K562 (cell line): ENCODE results near the gene NXT1. TPM values are rescaled to one million over a fixed set of nuclear protein-coding genes. Genes with fewer than 3 reads are reported as not detected.

Experiments used
- CBFA2T3 ChIP-seq: fragments of 450-650 bp; IDR thresholded peaks from 2 replicates; pipeline ENCODE4 v1.6.1; 2017
- CREM ChIP-seq: IDR thresholded peaks from 2 replicates; pipeline ENCODE4 v1.6.1; 2014; ENCODE audit warnings: antibody characterized with exemption, low read depth
- EGR1 ChIP-seq: fragments of 450-650 bp; conservative IDR thresholded peaks from 2 replicates; pipeline ENCODE4 v1.6.1; 2017; ENCODE audit warnings: mild to moderate bottlenecking
- EP300 ChIP-seq: IDR thresholded peaks from 2 replicates; pipeline ENCODE4 v1.6.1; 2012; ENCODE audit warnings: low read length, improper control_type of control experiment
- FOSL1 ChIP-seq: fragments of 200-800 bp; sonication (Bioruptor generic); conservative IDR thresholded peaks from 2 replicates; pipeline ENCODE4 v1.6.1; 2016; ENCODE audit warnings: missing genetic modification characterization, missing compliant biosample characterization
- FOXK2 ChIP-seq, 2 experiments: fragments of 450-650 bp; IDR thresholded peaks in 1 of 2; conservative IDR thresholded peaks in 1 of 2; 2 replicates each; pipeline ENCODE4 v1.6.1; 2016; ENCODE audit warnings: low read depth in 2 of 2, mild to moderate bottlenecking in 1 of 2
- GATA2 ChIP-seq: sonication (generic); formaldehyde crosslinking; IDR thresholded peaks from 2 replicates; pipeline ENCODE4 v1.4.0; 2020; ENCODE audit warnings: mild to moderate bottlenecking, missing genetic modification reagents
- HDAC1 ChIP-seq, 2 experiments: fragments of 450-650 bp; IDR thresholded peaks; 2 replicates each; pipeline ENCODE4 v1.6.1; 2016 to 2017; ENCODE audit warnings: inconsistent platforms in 1 of 2, mild to moderate bottlenecking in 1 of 2, moderate library complexity in 1 of 2
- HLTF ChIP-seq: fragments of 450-650 bp; IDR thresholded peaks from 2 replicates; pipeline ENCODE4 v1.6.1; 2016
- ILK ChIP-seq: fragments of 450-650 bp; IDR thresholded peaks from 2 replicates; pipeline ENCODE4 v1.6.1; 2016; ENCODE audit warnings: missing genetic modification characterization, low read depth, mild to moderate bottlenecking, missing compliant biosample characterization, moderate library complexity, borderline replicate concordance
- MBD2 ChIP-seq: sonication (generic); IDR thresholded peaks from 2 replicates; pipeline ENCODE4 v1.6.1; 2016; ENCODE audit warnings: low read depth, borderline replicate concordance
- MECOM ChIP-seq: fragments of 250-450 bp; sonication (Bioruptor Pico); IDR thresholded peaks from 2 replicates; pipeline ENCODE4 v1.8.0; 2022; ENCODE audit warnings: inconsistent platforms
- NFATC3 ChIP-seq: fragments of 450-650 bp; IDR thresholded peaks from 2 replicates; pipeline ENCODE4 v1.6.1; 2017; ENCODE audit warnings: mild to moderate bottlenecking
- NFIC ChIP-seq: fragments of 450-650 bp; IDR thresholded peaks from 2 replicates; pipeline ENCODE4 v1.6.1; 2017; ENCODE audit warnings: mild to moderate bottlenecking, inconsistent platforms
- NR2C2 ChIP-seq, 2 experiments: fragments of 200-800 bp in 1 of 2; sonication (Bioruptor generic) in 1 of 2; sonication (generic) in 1 of 2; formaldehyde crosslinking in 1 of 2; IDR thresholded peaks; 2 replicates each; pipeline versions ENCODE4 v1.6.1 to v1.8.0; 2016 to 2022; ENCODE audit warnings: mild to moderate bottlenecking in 1 of 2, missing compliant biosample characterization in 1 of 2, missing genetic modification characterization in 1 of 2, missing genetic modification reagents in 1 of 2
- POLR2AphosphoS2 ChIP-seq: IDR thresholded peaks from 2 replicates; pipeline ENCODE4 v1.6.1; 2012; ENCODE audit warnings: low read length, improper control_type of control experiment
- RFX7 ChIP-seq: fragments of 250-450 bp; sonication (Bioruptor Pico); IDR thresholded peaks from 2 replicates; pipeline ENCODE4 v1.5.1; 2021; ENCODE audit warnings: mild to moderate bottlenecking
- SAP30 ChIP-seq: fragments of 200-600 bp; sonication (generic); IDR thresholded peaks from 2 replicates; pipeline ENCODE4 v1.6.1; 2012; ENCODE audit warnings: borderline replicate concordance, low read depth, mild to moderate bottlenecking, moderate library complexity, low read length, control low read depth, inconsistent platforms; ENCODE audit not compliant: insufficient read depth, poor library complexity, severe bottlenecking
- SMARCA5 ChIP-seq: fragments of 450-650 bp; IDR thresholded peaks from 2 replicates; pipeline ENCODE4 v1.6.1; 2016
- STAT5A ChIP-seq: IDR thresholded peaks from 2 replicates; pipeline ENCODE4 v1.6.1; 2012; ENCODE audit warnings: low read length, inconsistent platforms, borderline replicate concordance
- TEAD4 ChIP-seq, 2 experiments: sonication (generic) in 1 of 2; formaldehyde crosslinking in 1 of 2; IDR thresholded peaks; 2 replicates each; pipeline versions ENCODE4 v1.6.1 to v1.8.0; 2012 to 2022; ENCODE audit warnings: borderline replicate concordance in 1 of 2, inconsistent platforms in 1 of 2, low read length in 1 of 2, mild to moderate bottlenecking in 1 of 2, missing genetic modification reagents in 1 of 2
- THAP12 ChIP-seq: fragments of 250-450 bp; sonication (Bioruptor Pico); IDR thresholded peaks from 2 replicates; pipeline ENCODE4 v1.9.0; 2021; ENCODE audit warnings: mild to moderate bottlenecking, inconsistent platforms
- U2AF2 ChIP-seq: fragments of 200-400 bp; formaldehyde crosslinking; optimal IDR thresholded peaks from 2 replicates; pipeline ENCODE3; 2017; ENCODE audit warnings: low read depth, mild to moderate bottlenecking, low read length
- YBX1 ChIP-seq: fragments of 450-650 bp; IDR thresholded peaks from 2 replicates; pipeline ENCODE4 v1.7.1; 2016; ENCODE audit warnings: mild to moderate bottlenecking
- ZNF354B ChIP-seq: fragments of 250-450 bp; sonication (Bioruptor Pico); IDR thresholded peaks from 2 replicates; pipeline ENCODE4 v1.4.0; 2020
- ZNF584 ChIP-seq: fragments of 200-800 bp; sonication (Bioruptor generic); IDR thresholded peaks from 2 replicates; pipeline ENCODE4 v1.6.1; 2016; ENCODE audit warnings: low read depth, mild to moderate bottlenecking, missing genetic modification characterization, missing compliant biosample characterization
- ZNF740 ChIP-seq, 3 experiments: fragments of 200-800 bp in 1 of 3; sonication (Bioruptor generic) in 1 of 3; sonication (generic) in 1 of 3; formaldehyde crosslinking in 1 of 3; IDR thresholded peaks; 2 replicates each; pipeline versions ENCODE4 v1.6.1 to v1.8.0; 2016 to 2022; ENCODE audit warnings: mild to moderate bottlenecking in 2 of 3, missing compliant biosample characterization in 2 of 3, missing genetic modification characterization in 2 of 3, missing genetic modification reagents in 1 of 3
- ZNF76 ChIP-seq: fragments of 250-450 bp; sonication (Bioruptor Pico); IDR thresholded peaks from 2 replicates; pipeline ENCODE4 v1.4.0; 2020; ENCODE audit warnings: mild to moderate bottlenecking, moderate library complexity, borderline replicate concordance
- polyA plus RNA-seq, 8 experiments: library from polyadenylated mRNA; depleted of rRNA in 4 of 8; stranded (reverse) in 5 of 8; unstranded in 3 of 8; fragments of >200 nt; fragmentation: Nextera tagmentation in 2 of 8; fragmentation: Illumina TruSeq in 1 of 8; extraction: Ambion mirVana in 2 of 8; extraction: Trizol in 1 of 8; gene quantifications; 2 replicates each; pipeline versions ENCODE4 v1.2.1 to v1.2.3, GENCODE V29; 2011 to 2014; ENCODE audit warnings: inconsistent platforms in 1 of 8, missing spikeins in 1 of 8
- total RNA-seq, 7 experiments: library from RNA; depleted of rRNA in 6 of 7; stranded (reverse); fragments of >200 nt in 6 of 7; fragmentation: Illumina TruSeq in 2 of 7; extraction: Trizol in 2 of 7; gene quantifications; 2 replicates each; pipeline versions ENCODE4 v1.2.1 to v1.2.3, GENCODE V29; 2011 to 2021; ENCODE audit warnings: low replicate concordance in 1 of 7

Gene NXT1
- total and polyA plus RNA-seq, 9 of the 15 experiments (the other 6 are each of a cell fraction or from before 2014, with no cell fraction given), result 7.7 to 50.9 (median 35.6) TPM

GRCh38 chr20:23311947-23312506 is 38.6 kb upstream of the NXT1 start (continued):
- TF ChIP-seq ZNF584 (0 out of 2 replicates have a peak, but pooled peaks have one; percentile 19), MECOM (CRISPR knock-in tag) (no peak), POLR2AphosphoS2 (no peak), HDAC1 (IDR thresholded peaks at IDR 0.05) (peak in 1 of 2 experiments; percentile 72; a peak in 2 of 4 replicates), U2AF2 (no peak), HLTF (no peak), FOXK2 (conservative IDR thresholded peaks at IDR 0.05 in 1 of 2, IDR thresholded peaks at IDR 0.05 in 1 of 2; ENCODE audit: low read depth in 2 of 2) (0 out of 4 replicates have a peak, but pooled peaks of 1 of the 2 experiments have one; percentile 30), SMARCA5 (no peak), EGR1 (0 out of 2 replicates have a peak, but pooled peaks have one; percentile 26), MBD2 (0 out of 2 replicates have a peak, but pooled peaks have one; percentile 33), NR2C2 (CRISPR knock-in tag; IDR thresholded peaks at IDR 0.05) (no peak), NR2C2 (tag; IDR thresholded peaks at IDR 0.05) (peak; percentile 66), CREM (peak; percentile 78), STAT5A (0 out of 2 replicates have a peak, but pooled peaks have one; percentile 45), THAP12 (no peak), NFATC3 (no peak), TEAD4 (IDR thresholded peaks at IDR 0.05; ENCODE audit: low read length) (peak; percentile 82), TEAD4 (CRISPR knock-in tag; IDR thresholded peaks at IDR 0.05; ENCODE audit: borderline replicate concordance) (no peak), ILK (tag) (no peak), EP300 (peak; percentile 70), ZNF76 (CRISPR knock-in tag) (no peak), ZNF354B (no peak), ZNF740 (CRISPR knock-in tag; IDR thresholded peaks at IDR 0.05) (no peak), ZNF740 (tag; IDR thresholded peaks at IDR 0.05) (no peak), CBFA2T3 (peak; percentile 94), YBX1 (no peak), NFIC (peak; percentile 45; the same call in 1 of the 2 replicates), RFX7 (CRISPR knock-in tag) (no peak), FOSL1 (tag) (peak; percentile 65), GATA2 (CRISPR knock-in tag) (0 out of 2 replicates have a peak, but pooled peaks have one; percentile 60), SAP30 (no peak)
